ENCODE measurements around the gene RTN4RL2.
A peak's percentile ranks its signal among the peaks of the same experiment; 100 is the strongest.
"Not testable (repeated sequence)": the region's sequence is repeated elsewhere in the genome, so short reads cannot be mapped to it uniquely, and the experiment has no call there.

Gene RTN4RL2

DNA sequence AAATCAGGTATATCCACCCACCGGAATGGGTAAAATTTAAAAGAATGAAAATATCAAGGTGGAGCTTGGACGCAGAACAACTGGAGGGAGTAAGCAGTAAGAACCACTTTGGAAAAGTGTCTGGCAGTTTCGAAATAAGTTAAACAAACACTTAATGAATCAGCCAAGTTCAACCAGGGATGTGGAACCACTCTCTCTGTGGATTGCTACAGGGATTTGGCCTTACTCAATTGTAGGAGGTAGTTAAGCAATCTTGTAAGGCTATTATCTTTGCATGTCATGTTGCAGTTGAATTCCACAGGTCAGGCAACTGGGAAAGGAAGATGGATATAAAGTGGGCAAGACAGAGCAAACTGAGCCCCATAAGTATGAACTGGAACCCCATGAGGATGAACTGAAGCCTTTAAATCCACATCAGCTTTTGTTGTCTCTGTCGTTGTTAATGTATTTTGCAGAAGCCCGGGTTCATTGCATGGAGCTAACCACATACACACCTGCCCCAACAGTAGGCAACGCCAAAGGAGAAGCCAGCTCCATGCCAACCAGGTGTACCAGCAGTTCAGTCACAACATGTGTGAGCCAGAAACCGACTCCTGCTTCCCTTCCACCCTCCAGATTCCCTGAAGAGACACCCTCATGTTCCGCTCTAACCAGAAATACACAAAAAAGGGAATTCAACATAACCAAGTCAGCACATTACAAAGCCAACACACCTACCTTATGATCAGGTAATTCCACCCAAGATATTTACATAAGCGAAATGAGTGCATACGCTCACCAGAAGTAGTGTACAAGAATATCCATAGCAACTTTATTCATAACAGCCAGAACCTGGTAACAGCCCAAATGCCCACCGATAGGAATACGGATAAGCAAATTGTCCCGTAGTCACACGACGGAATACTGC is 25.4 kb upstream of the RTN4RL2 start:
- no peak for DNase-seq

DNA sequence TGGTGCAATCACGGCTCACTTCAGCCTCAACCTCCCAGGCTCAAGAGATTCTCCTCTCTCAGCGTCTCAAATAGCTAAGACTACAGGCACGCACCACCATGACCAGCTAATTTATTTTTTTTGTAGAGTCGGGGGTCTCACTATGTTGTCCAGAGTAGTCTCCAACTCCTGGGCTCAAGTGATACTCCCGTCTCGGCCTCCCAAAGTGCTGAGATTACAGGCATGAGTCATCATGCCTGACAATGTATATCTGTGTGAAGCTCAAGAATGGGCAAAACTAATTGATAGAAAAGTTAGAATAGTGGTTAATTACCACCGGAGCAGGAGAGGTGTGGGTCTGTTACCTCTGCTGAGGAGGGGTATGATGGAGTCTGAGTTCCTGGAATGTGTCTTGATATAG is 24.3 kb upstream of the RTN4RL2 start:
- DNase-seq = no peak

DNA sequence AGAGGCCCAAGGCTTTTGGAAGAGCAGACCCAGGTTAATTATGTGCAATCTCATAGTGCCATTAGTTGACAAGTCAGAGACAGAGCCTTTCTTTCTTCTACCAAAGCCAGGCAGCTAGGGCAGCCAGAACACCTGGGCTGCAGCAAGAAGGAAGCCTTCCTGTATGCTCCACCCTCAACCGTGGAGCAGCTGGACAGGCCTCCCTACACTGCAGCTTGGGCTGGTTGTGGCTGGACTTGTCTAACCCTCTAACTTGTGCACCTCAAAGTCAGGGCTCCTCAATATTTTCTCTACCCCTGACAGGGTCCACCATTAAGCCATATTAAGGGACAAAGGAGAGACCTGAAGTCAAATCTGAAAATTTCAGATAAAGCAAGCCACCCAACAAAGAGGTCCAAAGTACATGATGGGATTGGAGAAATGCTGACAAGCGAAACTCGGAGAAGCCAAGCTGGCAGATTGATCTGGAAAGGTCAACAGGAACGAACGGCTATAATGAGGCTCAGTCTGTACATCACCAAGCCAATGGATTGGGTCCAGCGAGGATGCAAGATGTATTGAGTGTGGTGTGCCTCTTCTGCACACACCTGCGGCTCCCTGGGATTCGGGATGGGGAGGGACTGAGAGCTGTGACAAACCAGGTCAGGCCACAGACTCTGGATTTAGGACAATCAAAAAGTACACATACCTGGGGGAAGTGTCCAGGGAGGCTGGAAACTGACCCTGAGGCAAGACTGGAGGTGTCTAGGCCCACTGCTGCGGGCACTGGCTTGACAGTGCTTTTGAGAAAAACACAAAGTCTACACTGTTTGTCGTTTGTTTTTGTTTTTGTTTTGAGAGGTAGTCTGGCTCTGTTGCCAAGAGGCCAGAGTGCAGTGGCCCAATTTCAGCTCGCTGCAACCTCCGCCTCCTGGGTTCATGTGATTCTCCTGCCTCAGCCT is 21.7 kb upstream of the RTN4RL2 start:
- DNase-seq = no peak

DNA sequence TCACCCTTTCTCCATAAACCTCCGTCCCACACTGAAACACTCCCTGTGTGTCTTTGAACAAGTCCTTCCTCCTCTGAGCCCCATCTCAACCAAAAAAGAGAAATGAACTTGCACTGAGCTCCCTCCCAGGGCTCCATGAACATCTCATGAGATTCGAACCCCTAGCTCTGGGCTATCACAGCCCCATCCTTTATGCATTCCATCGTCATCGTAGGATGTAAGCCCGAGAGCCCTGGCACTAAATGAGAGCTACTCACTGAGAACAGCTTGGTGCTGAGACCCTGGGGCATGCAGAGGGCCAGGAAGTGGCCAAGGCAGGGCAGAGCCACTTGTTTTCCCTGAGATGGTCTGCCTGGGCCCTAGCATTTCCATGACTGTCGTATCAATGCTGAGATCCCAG is 20.5 kb upstream of the RTN4RL2 start:
- no peak for DNase-seq

DNA sequence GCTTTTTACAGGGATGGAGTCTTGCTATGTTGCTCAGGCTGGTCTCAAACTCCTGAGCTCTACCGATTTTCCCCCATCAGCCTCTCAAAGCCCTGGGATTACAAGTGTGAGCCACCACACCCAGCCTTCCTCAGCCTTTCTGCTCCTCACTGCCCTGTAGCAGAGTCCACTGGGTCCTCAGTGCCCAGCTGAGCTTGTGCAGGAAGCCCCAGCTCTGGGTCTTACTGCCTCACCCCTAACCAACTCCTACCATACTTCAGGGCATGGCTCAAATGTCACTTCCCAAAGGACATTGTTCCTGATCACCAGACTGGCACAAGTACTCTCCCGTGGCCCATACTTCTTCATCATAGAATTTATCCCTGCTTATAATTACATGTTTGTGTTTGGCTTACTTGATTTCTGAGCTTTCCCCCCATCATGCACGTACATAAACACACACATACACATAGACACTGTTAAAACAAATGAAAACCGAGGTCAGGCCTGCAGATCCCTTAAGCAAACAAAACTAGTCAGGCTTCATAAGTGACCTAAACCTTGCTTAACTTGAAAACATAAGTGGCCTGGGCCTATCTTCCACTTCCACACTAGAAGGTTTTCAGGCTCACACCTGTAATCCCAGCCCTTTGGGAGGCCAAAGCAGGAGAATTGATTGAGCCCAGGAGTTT is 19.4 kb upstream of the RTN4RL2 start:
- DNase-seq = no peak

DNA sequence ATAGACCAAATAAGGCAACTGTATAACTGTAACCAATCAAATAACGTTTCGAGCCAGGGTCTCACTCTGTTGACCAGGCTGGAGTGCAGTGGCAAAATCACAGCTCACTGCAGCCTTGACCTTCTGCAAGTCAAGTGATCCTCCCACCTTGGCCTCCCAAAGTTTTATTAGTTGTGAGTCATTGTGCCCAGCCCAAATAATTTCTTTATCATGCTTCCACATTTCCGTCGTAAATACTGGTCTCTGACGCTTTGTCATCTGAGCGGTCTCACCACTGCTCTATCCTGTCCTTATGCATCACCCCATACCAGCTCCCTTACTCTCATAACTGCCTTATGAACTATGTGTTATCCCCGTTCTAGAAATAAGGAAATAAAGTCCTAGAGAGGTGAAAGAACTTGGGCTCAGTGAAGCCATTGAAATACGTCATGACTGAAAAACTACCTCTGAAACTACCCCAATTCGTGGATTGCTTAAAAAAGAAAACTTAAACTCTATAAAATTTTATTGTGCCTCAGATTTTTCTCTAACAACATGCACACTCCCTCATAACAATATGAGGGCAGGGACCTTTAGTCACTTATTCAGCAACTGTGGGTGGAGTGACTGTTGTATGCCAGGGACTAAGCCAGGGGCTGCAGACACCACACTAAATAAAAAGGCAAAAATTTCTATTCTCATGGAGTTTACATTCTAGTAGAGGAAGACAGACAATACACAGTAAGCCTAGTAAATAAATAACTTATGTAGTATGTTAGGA is 15.8 kb upstream of the RTN4RL2 start:
- DNase-seq = no peak

DNA sequence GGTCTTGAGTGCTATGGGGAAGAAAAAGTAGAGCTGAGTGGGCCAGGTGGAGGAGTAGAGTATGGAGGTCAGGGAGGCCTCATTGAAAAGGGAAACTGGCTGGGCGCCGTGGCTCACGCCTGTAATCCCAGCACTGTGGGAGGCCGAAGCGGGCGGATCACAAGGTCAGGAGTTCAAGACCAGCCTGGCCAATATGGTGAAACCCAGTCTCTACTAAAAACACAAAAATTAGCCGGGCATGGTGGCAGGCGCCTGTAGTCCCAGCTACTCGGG is 15.3 kb upstream of the RTN4RL2 start:
- DNase-seq = not testable (repeated sequence)

DNA sequence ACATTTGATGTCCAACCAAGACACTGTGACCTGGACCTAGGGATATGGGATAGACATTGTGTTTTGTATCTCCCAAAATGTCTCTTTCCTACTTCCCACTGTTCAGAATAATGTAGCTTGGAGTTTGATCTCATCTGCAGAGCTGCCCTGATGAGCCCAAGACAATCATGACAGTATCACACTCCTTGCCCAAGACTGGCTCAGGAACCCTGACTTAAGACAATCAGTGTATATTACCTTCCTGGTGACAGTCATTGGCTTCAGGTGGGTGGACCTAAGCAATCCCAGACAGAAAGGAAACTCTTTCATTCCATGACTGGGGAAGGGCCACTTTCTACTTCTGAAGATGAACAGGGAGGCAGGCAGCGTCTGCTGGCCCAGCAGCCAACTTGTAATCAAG is 14.3 kb upstream of the RTN4RL2 start:
- no peak for DNase-seq

DNA sequence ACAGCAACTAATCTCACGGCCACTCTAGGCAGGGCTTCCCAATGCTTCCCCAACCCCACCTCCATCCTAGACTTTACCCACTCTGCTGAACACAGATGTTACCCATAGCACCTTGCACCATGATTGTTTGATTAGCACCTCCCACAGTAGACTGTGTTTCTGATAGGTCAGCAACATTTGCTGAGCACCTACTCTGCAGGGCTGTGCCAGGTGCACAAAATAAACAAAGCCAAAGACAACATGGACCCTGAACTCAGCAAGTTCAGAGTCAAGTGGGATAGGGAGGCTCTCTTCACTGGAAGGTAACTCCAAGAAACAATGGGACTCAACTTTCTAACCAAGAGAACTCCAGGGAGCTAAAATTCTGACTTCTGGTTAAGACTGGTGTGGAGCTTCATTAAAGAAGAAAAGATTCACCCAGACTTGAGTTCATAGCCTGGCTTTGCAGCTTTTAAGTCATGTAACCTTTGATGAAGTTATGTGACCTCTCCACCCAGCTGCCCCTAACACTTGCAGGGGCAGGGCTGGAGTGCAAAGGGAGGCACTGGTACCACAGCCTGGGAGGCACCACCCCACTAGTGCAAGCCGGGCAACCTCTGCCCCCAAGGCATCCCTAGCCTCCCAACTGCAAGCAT is 6.7 kb upstream of the RTN4RL2 start:
- DNase-seq = no peak

DNA sequence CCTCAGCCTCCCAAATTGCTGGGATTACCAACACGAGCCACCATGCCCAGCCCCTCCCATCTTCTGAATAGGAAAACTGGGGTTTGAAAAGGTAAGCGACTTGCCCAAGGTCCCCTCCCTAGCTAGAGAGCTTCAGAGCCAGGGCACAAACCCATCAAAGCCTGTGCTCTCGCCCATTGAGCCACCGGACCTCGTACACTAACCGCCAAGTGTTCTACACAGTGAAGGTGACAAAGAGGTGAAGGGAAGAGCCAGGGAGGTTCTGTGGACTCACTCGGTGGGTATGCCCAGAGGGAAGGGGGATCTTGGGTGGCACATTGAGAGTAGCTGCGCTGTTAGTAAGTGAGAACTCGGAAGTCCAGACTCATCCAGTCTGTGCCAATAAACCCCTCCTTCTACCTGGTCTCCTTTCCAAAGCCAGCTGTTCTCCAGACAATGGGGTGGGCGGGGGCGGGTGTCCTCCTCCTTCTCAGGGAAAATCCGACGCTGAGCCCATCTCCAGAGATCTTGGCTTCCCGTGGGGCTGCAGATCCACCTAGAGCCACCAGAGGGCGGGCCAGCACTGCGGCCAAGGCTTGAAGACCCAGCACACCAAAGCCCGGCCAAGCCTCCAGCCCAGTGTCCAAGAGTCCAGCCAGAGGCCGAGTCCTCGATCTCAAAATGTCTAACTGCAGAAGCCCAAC is 3.2 kb upstream of the RTN4RL2 start:
- peak; percentile 64 for DNase-seq

DNA sequence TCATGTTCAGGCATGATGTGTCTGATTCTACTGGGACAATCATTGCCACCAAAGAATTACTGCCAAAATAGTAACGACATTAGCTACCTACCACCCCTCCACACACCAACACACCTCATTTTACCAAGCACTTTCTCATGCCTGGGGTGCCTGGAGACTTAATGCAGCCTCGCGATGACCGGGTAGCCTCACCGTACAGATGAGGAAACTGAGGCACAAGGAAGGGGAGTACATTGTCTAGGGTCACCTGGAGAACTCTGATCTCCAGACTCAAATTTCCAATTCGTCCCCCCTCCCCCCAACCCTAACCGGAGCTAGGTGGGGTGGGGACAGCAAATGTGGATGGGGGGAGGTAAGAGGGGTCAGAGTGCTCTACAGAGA is 2.7 kb upstream of the RTN4RL2 start:
- no peak for DNase-seq

DNA sequence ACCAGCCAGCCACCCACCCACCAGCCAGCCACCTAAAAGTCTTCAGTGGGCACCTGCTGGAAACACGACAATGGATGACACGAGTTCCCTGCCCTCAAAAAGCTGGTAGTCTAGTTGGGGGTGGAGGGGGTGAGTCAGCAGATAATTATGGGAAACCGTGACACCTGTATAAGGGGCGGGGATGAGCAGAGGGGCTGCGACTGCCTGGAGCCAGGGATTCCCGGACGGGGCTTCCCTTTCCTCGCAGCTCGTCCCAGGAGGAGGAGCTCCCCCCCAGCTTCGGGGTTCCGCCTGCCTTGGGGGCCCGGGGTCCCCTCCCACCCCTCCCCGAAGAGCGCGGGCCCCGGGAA is 2.3 kb upstream of the RTN4RL2 start:
- DNase-seq = peak; percentile 4

DNA sequence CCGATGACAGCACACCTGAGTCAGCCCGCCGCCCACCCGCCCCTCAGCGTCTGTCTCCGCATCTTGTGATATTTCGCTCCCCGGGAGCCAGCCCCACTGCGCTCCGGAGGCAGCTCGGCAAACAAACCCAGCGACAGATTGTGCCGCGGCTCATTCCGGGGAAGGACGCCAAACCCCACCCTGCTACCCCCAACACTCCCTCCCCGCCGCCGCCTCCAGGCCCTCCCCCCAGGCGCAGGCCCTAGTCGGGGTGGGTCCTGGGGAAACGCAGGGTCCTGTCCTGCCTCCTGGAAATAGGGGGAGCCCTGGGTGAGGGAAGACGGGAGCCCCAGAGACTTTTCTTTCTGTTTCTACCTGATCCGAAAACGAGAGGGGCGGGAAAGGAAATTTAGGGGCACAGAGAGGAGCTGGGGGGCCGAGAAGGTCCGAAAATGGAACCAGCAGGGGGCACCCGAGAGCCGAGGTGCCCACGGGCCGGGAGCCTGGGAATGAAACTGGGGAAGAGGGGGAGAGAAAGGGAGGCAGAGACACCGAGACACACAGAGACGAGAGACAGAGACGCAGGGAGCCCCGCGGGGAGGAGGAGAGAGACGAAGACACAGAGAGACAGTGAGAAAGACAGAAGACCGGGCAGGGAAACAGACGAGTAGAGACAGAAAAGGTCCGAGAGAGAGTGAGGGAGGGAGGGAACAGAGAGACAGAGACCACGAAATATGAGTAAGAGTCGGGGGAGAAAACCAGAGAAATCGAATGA is 1.7 kb upstream of the RTN4RL2 start:
- DNase-seq = peak; percentile 26

DNA sequence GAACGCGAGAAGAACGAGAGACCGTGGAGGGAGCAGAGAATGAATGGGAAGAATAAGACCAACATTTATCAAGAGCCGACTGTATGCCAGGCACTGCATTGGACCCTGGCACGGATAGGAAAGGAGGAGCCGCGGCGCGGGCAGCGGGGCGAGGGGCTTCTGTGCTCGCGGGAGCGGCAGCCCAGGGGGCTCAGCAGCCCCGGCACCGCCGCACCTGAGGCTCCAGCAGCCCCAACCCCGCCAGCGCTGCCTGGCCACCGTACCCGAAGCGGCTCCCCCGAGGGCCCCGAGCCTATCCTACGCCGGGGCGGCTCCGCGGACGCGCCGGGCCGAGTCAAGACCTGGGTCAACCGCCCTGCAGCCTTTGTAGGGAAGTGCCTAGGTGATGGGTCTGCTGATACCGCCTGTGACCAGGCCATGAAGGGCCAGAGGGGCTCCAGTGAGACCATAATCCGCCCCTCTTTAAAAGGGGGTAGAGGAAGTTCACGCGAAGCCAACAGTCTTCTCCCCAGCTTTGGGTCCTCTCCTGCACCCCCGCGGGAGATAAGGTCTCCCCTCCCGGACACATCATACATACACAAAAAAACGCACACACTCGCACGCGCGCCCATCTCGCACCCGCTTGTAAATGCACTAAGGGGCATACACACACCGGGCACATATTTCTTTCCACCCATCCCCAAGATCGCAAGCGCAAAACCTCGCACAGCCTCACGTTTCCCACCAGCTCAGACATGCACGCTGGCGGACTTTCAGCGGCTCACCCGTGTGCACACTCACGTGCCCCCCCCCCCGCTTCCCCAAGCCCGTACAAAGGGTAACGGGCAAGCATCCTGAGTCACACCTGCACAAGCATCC is 935 bp upstream of the RTN4RL2 start:
- peak; percentile 35 for DNase-seq

DNA sequence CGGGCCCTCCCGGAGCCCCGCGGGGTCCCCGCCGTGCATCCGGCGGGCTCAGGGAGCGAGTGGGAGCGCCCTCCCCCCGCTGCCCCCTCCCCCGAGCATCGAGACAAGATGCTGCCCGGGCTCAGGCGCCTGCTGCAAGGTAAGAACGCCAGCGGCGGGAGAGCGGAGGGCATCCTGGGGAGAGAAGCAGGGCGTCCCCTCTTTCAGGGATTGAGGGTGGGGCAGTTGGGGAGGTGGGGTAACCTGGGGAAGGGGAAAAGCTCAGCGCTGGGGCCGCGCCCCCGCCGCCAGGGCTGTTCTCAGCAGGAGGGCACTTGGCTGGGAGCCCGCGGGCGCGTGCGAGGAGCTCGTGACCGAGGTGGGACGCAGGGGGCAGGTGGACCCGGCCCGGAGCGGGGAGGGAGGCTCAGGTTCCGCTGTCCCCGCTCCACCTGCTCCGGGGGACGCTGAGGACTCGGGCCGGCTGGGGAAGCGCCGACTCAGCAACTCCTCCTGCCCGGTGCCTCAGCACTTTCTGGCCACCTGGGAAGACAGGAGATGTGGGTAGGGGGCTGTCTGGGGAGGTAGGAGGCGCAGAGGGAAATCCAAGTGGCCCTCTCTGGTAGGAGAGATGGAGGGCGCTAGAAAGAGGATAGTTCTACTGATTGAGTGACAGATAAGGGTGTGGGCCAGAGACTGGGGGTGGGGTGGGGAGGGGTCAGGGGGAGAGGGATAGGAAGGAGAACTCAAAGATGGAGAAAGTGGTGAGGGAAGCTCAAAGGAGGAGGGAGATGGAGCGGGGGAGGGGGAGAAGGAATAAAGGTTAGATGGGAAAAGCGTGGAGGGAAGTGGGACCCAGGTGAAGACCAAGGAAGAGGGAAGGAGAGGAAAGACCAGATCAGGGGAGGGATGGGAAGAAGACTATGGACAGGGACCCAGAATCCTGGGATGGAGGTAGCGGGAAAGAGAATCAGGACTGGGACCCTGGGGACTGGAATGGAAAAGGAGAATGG is 726 bp downstream of the RTN4RL2 start:
- peak; percentile 4 for DNase-seq

DNA sequence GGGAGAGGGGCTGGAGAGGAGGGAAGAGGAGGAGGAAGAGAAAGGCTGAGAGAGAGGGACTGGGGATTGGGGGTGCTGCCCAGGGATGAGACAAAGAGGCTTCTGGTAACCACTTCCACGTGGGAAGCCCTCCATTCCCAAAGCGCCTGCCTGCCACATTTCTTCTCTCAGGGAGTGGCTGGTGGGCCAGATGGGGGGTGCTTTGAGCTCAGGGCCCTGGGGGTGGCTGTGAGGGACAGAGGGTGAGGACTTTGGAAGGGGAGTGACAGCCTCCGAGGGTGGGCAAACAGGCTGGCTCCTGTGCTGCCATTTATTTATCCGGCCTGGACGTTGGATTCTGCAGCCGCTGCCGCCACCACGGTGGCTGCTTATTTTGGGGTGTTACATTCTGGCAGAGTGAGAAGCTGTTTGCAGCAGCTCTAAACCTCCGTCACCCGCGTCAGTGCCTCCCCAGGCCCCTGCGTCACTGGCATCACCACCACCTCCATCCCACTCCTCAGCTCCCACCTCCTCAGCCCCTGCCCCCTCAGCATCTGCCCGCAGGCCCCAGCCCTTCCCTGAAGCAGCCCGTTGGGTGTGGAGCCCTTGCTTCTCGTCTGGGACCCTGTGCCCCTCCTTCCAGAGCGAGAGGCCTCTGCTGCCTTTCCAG is 1.6 kb downstream of the RTN4RL2 start:
- DNase-seq = no peak

DNA sequence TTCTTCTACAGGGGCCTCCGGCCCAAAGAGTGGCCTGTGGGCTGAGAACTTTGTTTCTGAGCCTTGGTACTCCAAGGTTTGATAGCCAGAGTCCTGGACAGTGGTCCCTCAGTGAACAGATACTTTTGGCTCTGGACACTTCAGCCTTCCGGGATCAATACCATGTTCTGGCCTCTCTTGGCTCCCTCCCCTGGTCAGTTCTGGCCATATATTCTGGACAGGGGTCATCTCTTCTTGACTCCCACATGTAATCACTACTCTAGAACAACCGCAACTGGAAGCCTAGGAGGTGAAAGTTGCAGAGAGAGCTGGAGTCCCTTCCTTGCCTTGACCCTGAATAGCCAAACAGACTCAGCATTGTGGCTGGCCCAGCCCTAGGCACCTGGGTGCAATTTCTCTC is 2.3 kb downstream of the RTN4RL2 start:
- no peak for DNase-seq

Data from NCI-H748 treated with DMSO at 0.1 percent for 48 hours (cell line).